Parathyroid adenoma (tissue), 2 donors: ENCODE measurements around the gene PWWP2B.

Experiments used
- H2AFZ ChIP-seq: fragments of 300-600 bp; sonication (generic); one replicate; pipeline ENCODE4 v1.7.0; 2017; ENCODE audit warnings: antibody characterized with exemption, mild to moderate bottlenecking
- H3K27ac ChIP-seq: fragments of 300-600 bp; sonication (generic); one replicate; pipeline ENCODE4 v1.7.0; 2017
- H3K27me3 ChIP-seq: fragments of 300-600 bp; sonication (generic); one replicate; pipeline ENCODE4 v1.7.0; 2017; ENCODE audit warnings: low read length; ENCODE audit not compliant: control insufficient read depth, insufficient read depth
- H3K36me3 ChIP-seq: fragments of 300-600 bp; sonication (generic); one replicate; pipeline ENCODE4 v1.7.0; 2017; ENCODE audit warnings: low read length; ENCODE audit not compliant: control insufficient read depth, insufficient read depth
- H3K4me1 ChIP-seq: fragments of 300-600 bp; sonication (generic); one replicate; pipeline ENCODE4 v1.7.0; 2017; ENCODE audit warnings: control low read depth
- H3K4me2 ChIP-seq: fragments of 300-600 bp; sonication (generic); one replicate; pipeline ENCODE4 v1.7.0; 2017; ENCODE audit warnings: low read length
- H3K4me3 ChIP-seq: fragments of 300-600 bp; sonication (generic); one replicate; pipeline ENCODE4 v1.7.0; 2017; ENCODE audit warnings: low read depth, low read length
- H3K79me2 ChIP-seq: fragments of 300-600 bp; sonication (generic); one replicate; pipeline ENCODE4 v1.7.0; 2017; ENCODE audit warnings: control low read depth
- H3K9ac ChIP-seq: fragments of 300-600 bp; sonication (generic); one replicate; pipeline ENCODE4 v1.7.0; 2017; ENCODE audit warnings: mild to moderate bottlenecking
- H3K9me3 ChIP-seq: fragments of 300-600 bp; sonication (generic); one replicate; pipeline ENCODE4 v1.7.0; 2017; ENCODE audit warnings: low read length; ENCODE audit not compliant: control insufficient read depth
- TF ChIP-seq, protein P1 (sequence below): fragments of 300-600 bp; sonication (generic); IDR thresholded peaks from one replicate; pipeline ENCODE4 v1.7.0; 2017; ENCODE audit warnings: antibody characterized with exemption, mild to moderate bottlenecking
- donor health status: primary hyperparathyroidism.

The PWWP2B gene

DNA sequence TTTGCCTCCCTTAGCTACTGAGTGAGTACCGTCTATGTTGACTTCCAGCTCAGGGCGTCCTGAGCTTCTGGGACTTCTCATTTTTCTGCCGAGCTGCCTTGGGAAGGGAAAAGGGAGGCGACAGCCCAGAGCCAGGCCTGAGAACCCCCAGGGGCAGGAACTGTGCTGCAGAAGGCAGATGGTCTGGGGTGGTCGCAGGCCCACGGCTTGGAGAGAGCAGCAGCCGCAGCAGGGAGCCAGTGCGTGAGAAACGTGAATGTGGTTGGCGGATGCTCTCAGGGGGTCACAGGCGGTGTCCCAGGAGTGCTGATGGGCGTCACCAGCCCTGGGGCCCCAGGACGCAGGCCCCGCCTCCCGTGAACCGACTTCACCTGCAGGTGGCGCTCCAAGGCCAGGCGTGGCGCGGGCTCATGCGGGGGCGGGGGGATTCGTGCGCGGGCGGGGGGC, 9.2 kb upstream of the PWWP2B start:
- Histone ChIP-seq H3K4me2 (peak overlapping the region; percentile 33), H2AFZ (peak overlapping the region; percentile 76), H3K79me2 (no peaks in the 10 kb centered on the region), H3K9me3 (no peaks in the 10 kb centered on the region), H3K27me3 (no peaks in the 10 kb centered on the region), H3K4me1 (peaks cover 20% of the 10 kb centered on the region), H3K4me3 (no peak overlapping the region), H3K27ac (no peak overlapping the region), H3K36me3 (no peaks in the 10 kb centered on the region), H3K9ac (no peak overlapping the region)
- TF ChIP-seq, protein P1, sequence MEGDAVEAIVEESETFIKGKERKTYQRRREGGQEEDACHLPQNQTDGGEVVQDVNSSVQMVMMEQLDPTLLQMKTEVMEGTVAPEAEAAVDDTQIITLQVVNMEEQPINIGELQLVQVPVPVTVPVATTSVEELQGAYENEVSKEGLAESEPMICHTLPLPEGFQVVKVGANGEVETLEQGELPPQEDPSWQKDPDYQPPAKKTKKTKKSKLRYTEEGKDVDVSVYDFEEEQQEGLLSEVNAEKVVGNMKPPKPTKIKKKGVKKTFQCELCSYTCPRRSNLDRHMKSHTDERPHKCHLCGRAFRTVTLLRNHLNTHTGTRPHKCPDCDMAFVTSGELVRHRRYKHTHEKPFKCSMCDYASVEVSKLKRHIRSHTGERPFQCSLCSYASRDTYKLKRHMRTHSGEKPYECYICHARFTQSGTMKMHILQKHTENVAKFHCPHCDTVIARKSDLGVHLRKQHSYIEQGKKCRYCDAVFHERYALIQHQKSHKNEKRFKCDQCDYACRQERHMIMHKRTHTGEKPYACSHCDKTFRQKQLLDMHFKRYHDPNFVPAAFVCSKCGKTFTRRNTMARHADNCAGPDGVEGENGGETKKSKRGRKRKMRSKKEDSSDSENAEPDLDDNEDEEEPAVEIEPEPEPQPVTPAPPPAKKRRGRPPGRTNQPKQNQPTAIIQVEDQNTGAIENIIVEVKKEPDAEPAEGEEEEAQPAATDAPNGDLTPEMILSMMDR = peak; percentile 59

- H3K9me3 ChIP-seq = no peaks in the 10 kb centered on the region
- H3K79me2 ChIP-seq = no peaks in the 10 kb centered on the region
- no peak overlapping the region for H3K4me2 ChIP-seq
- TF ChIP-seq, protein P1 = no peak
- peak overlapping the region; percentile 36 for H3K27ac ChIP-seq
- no peak overlapping the region for H3K9ac ChIP-seq
- no peaks in the 10 kb centered on the region for H3K27me3 ChIP-seq
- H3K4me1 ChIP-seq = peaks cover 20% of the 10 kb centered on the region
- no peaks in the 10 kb centered on the region for H3K36me3 ChIP-seq
- no peak overlapping the region for H3K4me3 ChIP-seq
- peak overlapping the region; percentile 86 for H2AFZ ChIP-seq
Observed at GRCh38 chr10:132388891-132389432, 8.0 kb upstream of the PWWP2B start.

GRCh38 chr10:132389433-132390169, 7.4 kb upstream of the PWWP2B start:
- Histone ChIP-seq H3K4me1 (peaks cover 20% of the 10 kb centered on the region), H3K27ac (peak overlapping the region; percentile 36), H3K4me2 (no peak overlapping the region), H3K9ac (no peak overlapping the region), H3K27me3 (no peaks in the 10 kb centered on the region), H2AFZ (peak overlapping the region; percentile 86), H3K4me3 (no peak overlapping the region), H3K9me3 (no peaks in the 10 kb centered on the region), H3K79me2 (no peaks in the 10 kb centered on the region), H3K36me3 (no peaks in the 10 kb centered on the region)
- TF ChIP-seq, protein P1 = peak; percentile 13

- H3K27me3 ChIP-seq = no peaks in the 10 kb centered on the region
- TF ChIP-seq, protein P1 = no peak
- peak overlapping the region; percentile 86 for H2AFZ ChIP-seq
- H3K79me2 ChIP-seq = no peaks in the 10 kb centered on the region
- H3K9ac ChIP-seq = no peak overlapping the region
- H3K4me2 ChIP-seq = no peak overlapping the region
- no peak overlapping the region for H3K4me3 ChIP-seq
- no peak overlapping the region for H3K27ac ChIP-seq
- H3K36me3 ChIP-seq = no peaks in the 10 kb centered on the region
- H3K9me3 ChIP-seq = no peaks in the 10 kb centered on the region
- H3K4me1 ChIP-seq = peaks cover 20% of the 10 kb centered on the region
Observed at GRCh38 chr10:132390170-132390920, 6.7 kb upstream of the PWWP2B start.
